ENCODE data around the gene PRKAR2B.

The PRKAR2B gene

GRCh38 chr7:107160389-107160788 is 115.9 kb downstream of the PRKAR2B start:
- TF ChIP-seq REST (IDR thresholded peaks at IDR 0.05; ENCODE audit: insufficient read depth in 1 of 2, low read depth in 2 of 2, low read length in 2 of 2), result no peak
- no peak for TF ChIP-seq POLR2AphosphoS5 (IDR thresholded peaks at IDR 0.05; ENCODE audit: low read depth, low read length)
- no peak for TF ChIP-seq TAF1 (IDR thresholded peaks at IDR 0.05; ENCODE audit: borderline replicate concordance, insufficient read depth, low read length)
- no peak for TF ChIP-seq FOXP2 (optimal IDR thresholded peaks at IDR 0.05; ENCODE audit: borderline replicate concordance, extremely low read depth, extremely low read length, insufficient read depth)
- no peak for TF ChIP-seq SIN3A (IDR thresholded peaks at IDR 0.05; ENCODE audit: borderline replicate concordance, insufficient read depth, low read length)

- TF ChIP-seq TAF1 (IDR thresholded peaks at IDR 0.05; ENCODE audit: borderline replicate concordance, insufficient read depth, low read length), result no peak
- TF ChIP-seq FOXP2 (optimal IDR thresholded peaks at IDR 0.05; ENCODE audit: borderline replicate concordance, extremely low read depth, extremely low read length, insufficient read depth), result no peak
- no peak for TF ChIP-seq SIN3A (IDR thresholded peaks at IDR 0.05; ENCODE audit: borderline replicate concordance, insufficient read depth, low read length)
- no peak for TF ChIP-seq POLR2AphosphoS5 (IDR thresholded peaks at IDR 0.05; ENCODE audit: low read depth, low read length)
- TF ChIP-seq REST (IDR thresholded peaks at IDR 0.05; ENCODE audit: insufficient read depth in 1 of 2, low read depth in 2 of 2, low read length in 2 of 2), result no peak
Observed at GRCh38 chr7:107161415-107161814, 116.9 kb downstream of the PRKAR2B start.

- TF ChIP-seq FOXP2 (optimal IDR thresholded peaks at IDR 0.05; ENCODE audit: borderline replicate concordance, extremely low read depth, extremely low read length, insufficient read depth), result no peak
Observed at GRCh38 chr7:107162475-107162874, 118.0 kb downstream of the PRKAR2B start.

- TF ChIP-seq FOXP2 (optimal IDR thresholded peaks at IDR 0.05; ENCODE audit: borderline replicate concordance, extremely low read depth, extremely low read length, insufficient read depth), result no peak
- no peak for TF ChIP-seq POLR2AphosphoS5 (IDR thresholded peaks at IDR 0.05; ENCODE audit: low read depth, low read length)
- no peak for TF ChIP-seq REST (IDR thresholded peaks at IDR 0.05; ENCODE audit: insufficient read depth in 1 of 2, low read depth in 2 of 2, low read length in 2 of 2)
- TF ChIP-seq SIN3A (IDR thresholded peaks at IDR 0.05; ENCODE audit: borderline replicate concordance, insufficient read depth, low read length), result no peak
- no peak for TF ChIP-seq TAF1 (IDR thresholded peaks at IDR 0.05; ENCODE audit: borderline replicate concordance, insufficient read depth, low read length)
Observed at GRCh38 chr7:107164092-107164491, 119.6 kb downstream of the PRKAR2B start.

GRCh38 chr7:107165341-107165740 is 120.8 kb downstream of the PRKAR2B start:
- no peak for TF ChIP-seq SIN3A (IDR thresholded peaks at IDR 0.05; ENCODE audit: borderline replicate concordance, insufficient read depth, low read length)

GRCh38 chr7:107166736-107167426 is 122.4 kb downstream of the PRKAR2B start:
- TF ChIP-seq SIN3A (IDR thresholded peaks at IDR 0.05; ENCODE audit: borderline replicate concordance, insufficient read depth, low read length) (no peak), POLR2AphosphoS5 (IDR thresholded peaks at IDR 0.05; ENCODE audit: low read depth, low read length) (no peak), TAF1 (IDR thresholded peaks at IDR 0.05; ENCODE audit: borderline replicate concordance, insufficient read depth, low read length) (no peak), REST (IDR thresholded peaks at IDR 0.05; ENCODE audit: insufficient read depth in 1 of 2, low read depth in 2 of 2, low read length in 2 of 2) (no peak), FOXP2 (optimal IDR thresholded peaks at IDR 0.05; ENCODE audit: borderline replicate concordance, extremely low read depth, extremely low read length, insufficient read depth) (no peak)

All from PFSK-1 (cell line).